Keratinocyte (primary cell): Measurements from ENCODE around the gene PDE9A. TPM values are rescaled to one million over a fixed set of nuclear protein-coding genes. Genes with fewer than 3 reads are reported as not detected.

Experiments used
- DNase-seq: peaks from one replicate; pipeline ENCODE4 v3.0.0-alpha.2; 2011; ENCODE audit warnings: low read depth, missing footprints, low spot score
- FAIRE-seq: peaks from 2 replicates; lab custom pipeline; 2011; peaks lifted over from hg19 to GRCh38; lab: Jason Lieb, UNC
- H2AFZ ChIP-seq: 2 replicates; pipeline ENCODE4 v1.6.0; 2012; ENCODE audit warnings: low read length, control low read depth, inconsistent platforms; ENCODE audit not compliant: control insufficient read depth
- H3K27ac ChIP-seq: 2 replicates; pipeline ENCODE4 v1.5.1; 2011; ENCODE audit warnings: low read length; ENCODE audit not compliant: control insufficient read depth, insufficient read depth
- H3K27me3 ChIP-seq: 3 replicates; pipeline ENCODE4 v1.6.0; 2011; ENCODE audit warnings: low read length; ENCODE audit not compliant: control insufficient read depth, insufficient read depth; ENCODE audit errors: extremely low read depth
- H3K36me3 ChIP-seq, 2 experiments: 2 replicates in 1 of 2; 3 replicates in 1 of 2; pipeline ENCODE4 v1.5.1; 2011; ENCODE audit warnings: low read length in 2 of 2, mild to moderate bottlenecking in 1 of 2; ENCODE audit not compliant: control insufficient read depth in 2 of 2, insufficient read depth in 2 of 2; ENCODE audit errors: extremely low read depth in 1 of 2
- H3K4me1 ChIP-seq: 3 replicates; pipeline ENCODE4 v1.5.1; 2011; ENCODE audit warnings: low read length; ENCODE audit not compliant: control insufficient read depth, insufficient read depth; ENCODE audit errors: extremely low read depth
- H3K4me2 ChIP-seq: 3 replicates; pipeline ENCODE4 v1.6.0; 2011; ENCODE audit warnings: low read depth, low read length; ENCODE audit not compliant: control insufficient read depth, insufficient read depth; ENCODE audit errors: extremely low read depth
- H3K4me3 ChIP-seq, 3 experiments: fragments of 200-600 bp in 1 of 3; sonication (generic) in 1 of 3; 2 replicates in 2 of 3; 3 replicates in 1 of 3; pipeline ENCODE4 v1.5.1; 2011 to 2016; ENCODE audit warnings: low read length in 3 of 3, mild to moderate bottlenecking in 3 of 3, control low read depth in 2 of 3, inconsistent platforms in 1 of 3, low read depth in 1 of 3, mixed read lengths in 1 of 3, mixed run types in 1 of 3, moderate library complexity in 1 of 3; ENCODE audit not compliant: control insufficient read depth in 2 of 3, insufficient read depth in 2 of 3; ENCODE audit errors: extremely low read depth in 1 of 3
- H3K79me2 ChIP-seq: 2 replicates; pipeline ENCODE4 v1.6.0; 2012; ENCODE audit warnings: low read length; ENCODE audit not compliant: control insufficient read depth, insufficient read depth
- H3K9ac ChIP-seq: 3 replicates; pipeline ENCODE4 v1.6.0; 2011; ENCODE audit warnings: low read length; ENCODE audit not compliant: control insufficient read depth, insufficient read depth; ENCODE audit errors: extremely low read depth
- H3K9me1 ChIP-seq: 3 replicates; pipeline ENCODE4 v1.6.0; 2011; ENCODE audit warnings: low read length; ENCODE audit not compliant: control insufficient read depth, insufficient read depth; ENCODE audit errors: extremely low read depth
- H3K9me3 ChIP-seq: 2 replicates; pipeline ENCODE4 v1.5.1; 2012; ENCODE audit warnings: low read depth, low read length; ENCODE audit not compliant: control insufficient read depth
- H4K20me1 ChIP-seq: 3 replicates; pipeline ENCODE4 v1.6.0; 2011; ENCODE audit warnings: low read length; ENCODE audit not compliant: control insufficient read depth, insufficient read depth; ENCODE audit errors: extremely low read depth
- EZH2 ChIP-seq: IDR thresholded peaks from one replicate; pipeline ENCODE4 v1.6.1; 2012; ENCODE audit warnings: inconsistent platforms, mild to moderate bottlenecking, low read length, moderate library complexity
- dilution Hi-C: fragments of 300-500 bp; cut with MboI; formaldehyde crosslinking; loops from one replicate; pipeline ENCODE4 v1.7.0; 2020; ENCODE audit warnings: low sequenced_read_pairs; ENCODE audit not compliant: extremely low pct_ligation_motif_present
- polyA plus RNA-seq, 5 experiments: library from polyadenylated mRNA; depleted of rRNA in 3 of 5; stranded (reverse) in 3 of 5; stranded (forward) in 1 of 5; unstranded in 1 of 5; fragments of >200 nt; gene quantifications; 1 replicate in 1 of 5; 2 replicates in 3 of 5; 3 replicates in 1 of 5; pipeline versions ENCODE4 v1.2.1 to v1.2.3, GENCODE V29; 2011 to 2012; ENCODE audit warnings: missing spikeins in 2 of 5, low read depth in 1 of 5, low replicate concordance in 1 of 5
- TF ChIP-seq, protein P1 (sequence below), 3 experiments: IDR thresholded peaks in 1 of 3; conservative IDR thresholded peaks in 1 of 3; optimal IDR thresholded peaks in 1 of 3; 2 replicates in 2 of 3; 3 replicates in 1 of 3; pipeline versions ENCODE3 to v1.5.1; 2011; ENCODE audit warnings: low read length in 3 of 3, mild to moderate bottlenecking in 3 of 3, moderate library complexity in 2 of 3, control low read depth in 1 of 3, inconsistent platforms in 1 of 3; ENCODE audit not compliant: insufficient read depth in 2 of 3; ENCODE audit errors: extremely low read depth in 1 of 3

The PDE9A gene
- polyA plus RNA-seq, 1 donor (not counting 4 experiments of a cell fraction or from before 2014, with no cell fraction given), result 0.13 TPM

GRCh38 chr21:42694751-42695696, 41.6 kb downstream of the PDE9A start:
- dilution Hi-C loops, result no loop called here
- no peak for FAIRE-seq
- Histone ChIP-seq H3K27me3 (peaks cover 4% of the 10 kb centered on the region), H3K4me1 (no peaks in the 10 kb centered on the region), H3K9ac (no peak overlapping the region), H3K36me3 (no peaks in the 10 kb centered on the region), H3K79me2 (no peaks in the 10 kb centered on the region), H4K20me1 (no peaks in the 10 kb centered on the region), H3K27ac (no peak overlapping the region), H3K4me3 (no peak overlapping the region), H3K9me3 (peaks cover 3% of the 10 kb centered on the region), H2AFZ (no peak overlapping the region), H3K9me1 (no peaks in the 10 kb centered on the region), H3K4me2 (no peak overlapping the region)
- no peak for DNase-seq
- TF ChIP-seq EZH2, result no peak
- TF ChIP-seq, protein P1, sequence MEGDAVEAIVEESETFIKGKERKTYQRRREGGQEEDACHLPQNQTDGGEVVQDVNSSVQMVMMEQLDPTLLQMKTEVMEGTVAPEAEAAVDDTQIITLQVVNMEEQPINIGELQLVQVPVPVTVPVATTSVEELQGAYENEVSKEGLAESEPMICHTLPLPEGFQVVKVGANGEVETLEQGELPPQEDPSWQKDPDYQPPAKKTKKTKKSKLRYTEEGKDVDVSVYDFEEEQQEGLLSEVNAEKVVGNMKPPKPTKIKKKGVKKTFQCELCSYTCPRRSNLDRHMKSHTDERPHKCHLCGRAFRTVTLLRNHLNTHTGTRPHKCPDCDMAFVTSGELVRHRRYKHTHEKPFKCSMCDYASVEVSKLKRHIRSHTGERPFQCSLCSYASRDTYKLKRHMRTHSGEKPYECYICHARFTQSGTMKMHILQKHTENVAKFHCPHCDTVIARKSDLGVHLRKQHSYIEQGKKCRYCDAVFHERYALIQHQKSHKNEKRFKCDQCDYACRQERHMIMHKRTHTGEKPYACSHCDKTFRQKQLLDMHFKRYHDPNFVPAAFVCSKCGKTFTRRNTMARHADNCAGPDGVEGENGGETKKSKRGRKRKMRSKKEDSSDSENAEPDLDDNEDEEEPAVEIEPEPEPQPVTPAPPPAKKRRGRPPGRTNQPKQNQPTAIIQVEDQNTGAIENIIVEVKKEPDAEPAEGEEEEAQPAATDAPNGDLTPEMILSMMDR (optimal IDR thresholded peaks at IDR 0.05 in 1 of 3, IDR thresholded peaks at IDR 0.05 in 1 of 3, conservative IDR thresholded peaks at IDR 0.05 in 1 of 3; ENCODE audit: extremely low read depth in 1 of 3, insufficient read depth in 2 of 3, low read length in 3 of 3), result no peak

DNA sequence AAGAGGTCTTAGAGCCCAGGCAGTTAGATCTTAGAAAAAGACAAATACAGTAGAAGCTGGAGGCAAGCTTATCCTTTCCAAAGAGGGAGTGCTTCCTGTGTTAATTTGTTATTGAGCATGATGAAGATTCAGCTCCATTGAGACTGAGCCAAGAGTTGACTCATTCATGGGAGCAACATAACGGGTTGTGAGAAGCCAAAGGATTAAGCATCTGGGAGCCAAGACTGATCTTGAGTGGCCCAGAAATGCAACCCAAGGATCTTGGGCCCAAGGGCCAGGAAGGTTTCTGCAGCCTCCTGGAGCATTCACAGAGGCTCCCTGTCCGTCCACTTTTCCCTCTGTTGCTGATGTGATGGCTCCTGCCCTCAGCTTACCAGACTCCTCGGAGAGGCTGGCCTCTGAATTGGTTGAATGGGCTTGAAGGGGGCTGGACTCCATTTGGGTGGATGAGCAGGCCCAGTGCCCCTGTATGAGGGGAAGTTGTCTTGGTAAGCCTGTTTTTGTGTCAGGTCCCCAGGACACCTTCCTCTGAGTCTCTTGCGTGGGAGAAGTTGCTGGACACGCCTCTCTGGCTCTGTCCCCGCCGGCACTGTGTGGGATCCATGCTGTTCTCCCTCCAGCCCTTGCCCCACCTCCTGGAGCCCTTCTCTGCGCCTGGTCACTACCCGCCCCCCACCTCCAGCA, 42.4 kb downstream of the PDE9A start:
- dilution Hi-C loops, result no loop called here
- Histone ChIP-seq H3K4me1 (no peaks in the 10 kb centered on the region), H3K79me2 (no peaks in the 10 kb centered on the region), H3K9ac (no peak overlapping the region), H2AFZ (no peak overlapping the region), H3K36me3 (no peaks in the 10 kb centered on the region), H3K27me3 (peaks cover 4% of the 10 kb centered on the region), H3K4me2 (no peak overlapping the region), H3K9me1 (no peaks in the 10 kb centered on the region), H3K9me3 (peaks cover 3% of the 10 kb centered on the region), H3K27ac (no peak overlapping the region), H3K4me3 (no peak overlapping the region), H4K20me1 (no peaks in the 10 kb centered on the region)
- no peak for TF ChIP-seq EZH2
- TF ChIP-seq, protein P1 (optimal IDR thresholded peaks at IDR 0.05 in 1 of 3, IDR thresholded peaks at IDR 0.05 in 1 of 3, conservative IDR thresholded peaks at IDR 0.05 in 1 of 3; ENCODE audit: extremely low read depth in 1 of 3, insufficient read depth in 2 of 3, low read length in 3 of 3), result no peak
- no peak for DNase-seq
- FAIRE-seq, result no peak
